Measurements from ENCODE around the gene D2HGDH. TPM values are rescaled to one million over a fixed set of nuclear protein-coding genes. Genes with fewer than 3 reads are reported as not detected.
"Not testable (repeated sequence)": the region's sequence is repeated elsewhere in the genome, so short reads cannot be mapped to it uniquely, and the experiment has no call there.

D2HGDH gene
- total RNA-seq, 1 experiment from 2014 or later, result 131 TPM

DNA sequence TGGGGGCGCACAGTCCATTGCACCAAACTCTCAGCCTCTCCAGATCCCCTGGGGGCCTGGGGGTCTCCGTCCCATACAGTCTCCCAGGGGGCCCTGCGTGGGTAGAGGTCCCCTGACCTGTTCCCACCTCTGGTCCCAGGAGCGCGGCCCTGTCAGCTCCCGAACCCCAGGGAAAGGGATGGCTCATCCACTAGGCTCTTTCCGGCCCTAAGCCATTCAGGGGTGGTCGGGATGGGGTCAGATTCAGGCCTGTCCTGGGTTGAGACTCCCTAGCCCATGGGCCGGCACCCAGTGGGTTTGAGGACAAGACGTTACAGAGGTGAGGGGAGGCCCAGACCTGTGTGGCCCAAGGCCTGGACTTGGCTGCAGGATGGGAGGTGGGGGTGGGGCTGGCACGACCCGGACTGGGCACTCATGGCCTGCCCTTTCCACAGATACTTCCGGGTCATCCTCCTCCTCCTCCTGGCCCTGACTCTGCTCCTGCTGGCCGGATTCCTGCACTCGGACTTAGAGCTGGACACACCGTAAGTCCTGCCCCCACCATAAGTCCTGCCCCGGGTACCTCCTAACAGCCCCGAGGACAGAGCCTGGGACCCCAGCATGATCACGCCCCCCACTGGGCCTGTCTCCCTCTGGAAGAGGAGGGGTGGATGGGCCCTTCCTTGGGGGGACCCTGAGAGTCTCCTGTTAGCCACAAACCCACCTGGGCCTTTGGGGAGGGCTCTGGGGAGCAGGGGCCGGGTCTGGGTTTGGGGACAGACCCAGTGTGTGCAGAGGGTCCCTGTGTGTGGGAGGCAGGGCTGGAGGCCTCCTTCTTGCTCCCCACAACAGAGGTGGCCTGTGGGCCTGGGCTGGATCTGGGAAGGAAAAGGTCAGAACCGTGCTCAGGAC lies 64.4 kb downstream of the D2HGDH start:
- no peak overlapping the region for H2AFZ ChIP-seq
- BruUV-seq (replicated peaks), result no TSS peak
- 0 out of 2 replicates have a peak, but pooled peaks cover under 1% of the 10 kb centered on the region for H3F3A ChIP-seq (ENCODE audit: insufficient read depth, low read depth)
- intact Hi-C loops (cut with micrococcal nuclease; ENCODE audit: unreplicated experiment), result no loop called here
- no peaks in the 10 kb centered on the region for H3K9me2 ChIP-seq (ENCODE audit: insufficient read depth)
- no peaks in the 10 kb centered on the region for H3K4me1 ChIP-seq (replicated peaks; ENCODE audit: insufficient read depth)
- no peak overlapping the region for H3K4me3 ChIP-seq
- no peaks in the 10 kb centered on the region for H3K79me2 ChIP-seq (ENCODE audit: low read depth)
- H3K27me3 ChIP-seq (ENCODE audit: insufficient read depth, low read depth), result peaks cover 11% of the 10 kb centered on the region
- H3K9me3 ChIP-seq (ENCODE audit: insufficient read depth, low read depth), result no peaks in the 10 kb centered on the region
- H3K36me3 ChIP-seq (ENCODE audit: low read depth), result no peaks in the 10 kb centered on the region
- no peak overlapping the region for H3K4me2 ChIP-seq
- ChIA-PET POLR2A (ENCODE audit: unreplicated experiment) (no interaction called here), CTCF (no interaction called here)
- no peaks in the 10 kb centered on the region for H4K20me1 ChIP-seq (ENCODE audit: insufficient read depth)
- no peak for DNase-seq
- TF ChIP-seq EZH2 (IDR thresholded peaks at IDR 0.05; ENCODE audit: low read depth), result no peak
- TF ChIP-seq, protein P1, sequence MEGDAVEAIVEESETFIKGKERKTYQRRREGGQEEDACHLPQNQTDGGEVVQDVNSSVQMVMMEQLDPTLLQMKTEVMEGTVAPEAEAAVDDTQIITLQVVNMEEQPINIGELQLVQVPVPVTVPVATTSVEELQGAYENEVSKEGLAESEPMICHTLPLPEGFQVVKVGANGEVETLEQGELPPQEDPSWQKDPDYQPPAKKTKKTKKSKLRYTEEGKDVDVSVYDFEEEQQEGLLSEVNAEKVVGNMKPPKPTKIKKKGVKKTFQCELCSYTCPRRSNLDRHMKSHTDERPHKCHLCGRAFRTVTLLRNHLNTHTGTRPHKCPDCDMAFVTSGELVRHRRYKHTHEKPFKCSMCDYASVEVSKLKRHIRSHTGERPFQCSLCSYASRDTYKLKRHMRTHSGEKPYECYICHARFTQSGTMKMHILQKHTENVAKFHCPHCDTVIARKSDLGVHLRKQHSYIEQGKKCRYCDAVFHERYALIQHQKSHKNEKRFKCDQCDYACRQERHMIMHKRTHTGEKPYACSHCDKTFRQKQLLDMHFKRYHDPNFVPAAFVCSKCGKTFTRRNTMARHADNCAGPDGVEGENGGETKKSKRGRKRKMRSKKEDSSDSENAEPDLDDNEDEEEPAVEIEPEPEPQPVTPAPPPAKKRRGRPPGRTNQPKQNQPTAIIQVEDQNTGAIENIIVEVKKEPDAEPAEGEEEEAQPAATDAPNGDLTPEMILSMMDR (conservative IDR thresholded peaks at IDR 0.05), result no peak
- H3K27ac ChIP-seq, result no peak overlapping the region

DNA sequence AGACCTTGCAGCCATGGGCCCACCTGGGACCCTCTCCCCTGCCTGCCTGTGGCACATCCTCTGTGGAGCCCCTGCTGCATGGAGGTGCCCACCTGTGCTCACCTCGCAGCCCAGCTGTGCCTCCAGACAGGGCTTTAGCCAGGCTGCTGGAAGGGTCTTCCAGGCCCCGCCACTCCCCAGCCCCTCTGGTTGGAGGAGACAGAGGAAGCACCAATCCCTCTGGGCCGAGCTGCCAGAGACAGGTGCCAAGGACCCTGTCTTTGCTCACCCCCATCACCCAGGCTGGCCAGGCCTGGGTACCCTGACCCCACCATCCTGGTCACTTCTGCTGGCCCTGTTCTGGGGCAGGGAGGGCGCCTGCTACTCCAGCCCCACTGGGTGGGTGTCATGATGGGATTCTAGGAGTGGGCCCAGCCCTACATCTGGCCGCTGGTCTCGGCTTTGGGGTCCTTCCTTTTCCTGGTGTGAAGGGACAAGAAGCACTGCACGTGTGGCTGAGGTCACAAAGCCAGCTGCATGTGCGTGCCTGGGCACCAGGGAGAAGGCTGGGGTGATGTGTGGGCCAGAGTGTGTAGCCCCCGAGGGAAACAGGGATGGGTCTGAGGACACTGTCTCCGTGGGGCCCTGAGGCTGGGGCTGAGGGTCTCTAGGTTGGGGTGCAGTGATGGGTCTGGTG lies 65.2 kb downstream of the D2HGDH start:
- POLR2A ChIA-PET (ENCODE audit: unreplicated experiment), result interaction anchor here (0.6 kb wide), 1 partner anchor 24 kb away, joined by 7 read pairs; no protein-coding TSS in a partner anchor
- H3K9me2 ChIP-seq (ENCODE audit: insufficient read depth), result no peaks in the 10 kb centered on the region
- peaks cover 17% of the 10 kb centered on the region for H3K27me3 ChIP-seq (ENCODE audit: insufficient read depth, low read depth)
- CTCF ChIA-PET, result interaction anchor here (0.7 kb wide), 1 partner anchor 83 kb away, joined by 3 read pairs; no protein-coding TSS in a partner anchor
- H3F3A ChIP-seq (ENCODE audit: insufficient read depth, low read depth), result no peaks in the 10 kb centered on the region
- H3K9me3 ChIP-seq (ENCODE audit: insufficient read depth, low read depth), result no peaks in the 10 kb centered on the region
- H3K27ac ChIP-seq, result no peak overlapping the region
- DNase-seq, result no peak
- intact Hi-C loops (cut with micrococcal nuclease; ENCODE audit: unreplicated experiment), result no loop called here
- no peaks in the 10 kb centered on the region for H3K4me1 ChIP-seq (replicated peaks; ENCODE audit: insufficient read depth)
- no peak overlapping the region for H3K4me3 ChIP-seq
- H3K4me2 ChIP-seq, result no peak overlapping the region
- BruUV-seq (replicated peaks), result no TSS peak
- no peaks in the 10 kb centered on the region for H3K79me2 ChIP-seq (ENCODE audit: low read depth)
- TF ChIP-seq, protein P1 (conservative IDR thresholded peaks at IDR 0.05), result no peak
- no peak for TF ChIP-seq EZH2 (IDR thresholded peaks at IDR 0.05; ENCODE audit: low read depth)
- H2AFZ ChIP-seq, result no peak overlapping the region
- H3K36me3 ChIP-seq (ENCODE audit: low read depth), result no peaks in the 10 kb centered on the region
- H4K20me1 ChIP-seq (ENCODE audit: insufficient read depth), result no peaks in the 10 kb centered on the region

DNA sequence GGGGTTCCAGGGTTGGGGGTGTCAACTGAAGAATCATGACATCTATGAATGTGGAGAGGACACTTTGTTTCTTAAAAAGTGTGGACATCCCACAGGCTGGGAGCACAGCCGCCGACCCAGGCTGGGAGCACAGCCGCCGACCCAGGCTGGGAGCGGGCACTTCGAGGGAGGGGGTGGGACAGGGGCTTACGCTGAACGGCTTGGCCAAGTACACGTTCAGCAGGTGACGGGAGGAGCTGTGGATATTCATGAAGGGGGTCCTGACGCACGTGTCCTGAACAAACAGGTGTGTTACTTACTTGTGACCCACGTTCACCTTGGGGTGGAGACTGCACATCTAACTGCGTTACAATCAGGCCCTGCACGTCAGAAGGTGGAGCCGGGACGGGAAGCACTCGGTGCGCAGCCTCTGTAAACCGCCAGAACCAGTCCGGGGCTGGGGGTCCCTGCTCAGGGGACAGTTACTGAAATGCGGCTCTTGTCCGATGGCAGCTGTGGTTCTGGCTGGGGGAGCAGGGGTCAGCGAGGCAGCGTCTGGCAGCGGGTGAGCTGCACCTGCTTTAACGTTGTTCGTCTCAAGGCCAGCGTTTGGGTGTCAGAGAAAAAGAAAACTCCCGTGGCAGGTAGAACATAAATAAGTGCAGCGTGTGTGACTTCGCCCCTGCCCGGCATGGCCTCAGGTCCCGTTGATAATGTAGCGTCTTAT lies 65.9 kb downstream of the D2HGDH start:
- H3K36me3 ChIP-seq (ENCODE audit: low read depth); H3K4me1 ChIP-seq (replicated peaks; ENCODE audit: insufficient read depth); H3K9me3 ChIP-seq (ENCODE audit: insufficient read depth, low read depth); H2AFZ ChIP-seq; H3K4me3 ChIP-seq; POLR2A ChIA-PET (ENCODE audit: unreplicated experiment); DNase-seq; BruUV-seq (replicated peaks); H3K79me2 ChIP-seq (ENCODE audit: low read depth); H3K27ac ChIP-seq; H4K20me1 ChIP-seq (ENCODE audit: insufficient read depth); H3F3A ChIP-seq (ENCODE audit: insufficient read depth, low read depth); intact Hi-C loops (cut with micrococcal nuclease; ENCODE audit: unreplicated experiment); H3K9me2 ChIP-seq (ENCODE audit: insufficient read depth); H3K4me2 ChIP-seq: not testable (repeated sequence)
- peaks cover 17% of the 10 kb centered on the region for H3K27me3 ChIP-seq (ENCODE audit: insufficient read depth, low read depth)
- CTCF ChIA-PET, result interaction anchor here (0.7 kb wide), 1 partner anchor 84 kb away, joined by 3 read pairs; no protein-coding TSS in a partner anchor
